Suppressor macrophage treated with lipopolysaccharide for 4 hours (primary cell): Measurements from ENCODE around the gene TMEM108.

Experiments
- DNase-seq: peaks from one replicate; pipeline ENCODE4 v3.0.0-alpha.2; 2020

TMEM108 gene

GRCh38 chr3:133289322-133289721, 251.1 kb downstream of the TMEM108 start:
- no peak for DNase-seq

GRCh38 chr3:133292296-133292695, 254.1 kb downstream of the TMEM108 start:
- no peak for DNase-seq

- no peak for DNase-seq
Observed at GRCh38 chr3:133293397-133294110, 255.4 kb downstream of the TMEM108 start.

- DNase-seq, result no peak
Observed at GRCh38 chr3:133294253-133294652, 256.1 kb downstream of the TMEM108 start.

GRCh38 chr3:133295199-133295901, 257.2 kb downstream of the TMEM108 start:
- DNase-seq, result no peak

GRCh38 chr3:133295944-133296917, 258.0 kb downstream of the TMEM108 start:
- DNase-seq, result no peak

- no peak for DNase-seq
Observed at GRCh38 chr3:133296981-133297380, 258.8 kb downstream of the TMEM108 start.

- DNase-seq, result no peak
Observed at GRCh38 chr3:133300102-133300501, 261.9 kb downstream of the TMEM108 start.

- no peak for DNase-seq
Observed at GRCh38 chr3:133301194-133301593, 263.0 kb downstream of the TMEM108 start.

GRCh38 chr3:133301731-133302130, 263.5 kb downstream of the TMEM108 start:
- no peak for DNase-seq

- no peak for DNase-seq
Observed at GRCh38 chr3:133303430-133303829, 265.2 kb downstream of the TMEM108 start.

- DNase-seq, result no peak
Observed at GRCh38 chr3:133317866-133318265, 279.7 kb downstream of the TMEM108 start.

- DNase-seq, result no peak
Observed at GRCh38 chr3:133328373-133328772, 290.2 kb downstream of the TMEM108 start.

GRCh38 chr3:133329626-133330025, 291.4 kb downstream of the TMEM108 start:
- DNase-seq, result no peak

GRCh38 chr3:133330065-133330464, 291.9 kb downstream of the TMEM108 start:
- no peak for DNase-seq

- DNase-seq, result no peak
Observed at GRCh38 chr3:133330522-133330921, 292.3 kb downstream of the TMEM108 start.

GRCh38 chr3:133354721-133355120, 316.5 kb downstream of the TMEM108 start:
- DNase-seq, result no peak

- no peak for DNase-seq
Observed at GRCh38 chr3:133360476-133360875, 322.3 kb downstream of the TMEM108 start.

- no peak for DNase-seq
Observed at GRCh38 chr3:133361011-133361410, 322.8 kb downstream of the TMEM108 start.

- DNase-seq, result no peak
Observed at GRCh38 chr3:133361435-133361834, 323.2 kb downstream of the TMEM108 start.

GRCh38 chr3:133362539-133362938, 324.3 kb downstream of the TMEM108 start:
- no peak for DNase-seq

- no peak for DNase-seq
Observed at GRCh38 chr3:133364704-133365103, 326.5 kb downstream of the TMEM108 start.

GRCh38 chr3:133366921-133367320, 328.7 kb downstream of the TMEM108 start:
- no peak for DNase-seq
